ENCODE measurements around the gene GDF15. TPM values are rescaled to one million over a fixed set of nuclear protein-coding genes. Genes with fewer than 3 reads are reported as not detected.

Gene GDF15
- polyA plus RNA-seq, 3 donors, result 0.36 TPM; not detected in 2

GRCh38 chr19:18419699-18420460 is 33.9 kb downstream of the GDF15 start:
- no peak for DNase-seq
- H3K4me3 Mint-ChIP-seq, result peak overlapping the region; percentile 83 to 91
- peak overlapping the region; percentile 31 to 83 (median 67) for H3K27ac Mint-ChIP-seq
- H3K4me1 Mint-ChIP-seq, result peaks cover 69% of the 10 kb centered on the region
- WGBS (ENCODE audit: insufficient coverage), result under 1% methylated on average over 97 of the region's 97 CpGs
- Histone ChIP-seq H3K4me3 (replicated peaks in 1 of 3; ENCODE audit: low read depth in 2 of 3, low read length in 3 of 3) (peak overlapping the region; percentile 49 to 74 (median 59)), H3K4me2 (replicated peaks; ENCODE audit: extremely low read depth, low read length, poor library complexity, severe bottlenecking) (peak overlapping the region; percentile 91), H3K27me3 (ENCODE audit: control insufficient read depth in 2 of 2, insufficient read depth in 2 of 2, low read length in 2 of 2) (no peaks in the 10 kb centered on the region), H3K4me1 (ENCODE audit: control insufficient read depth in 1 of 2, insufficient read depth in 2 of 2, low read length in 2 of 2) (peaks cover 60 to 79% of the 10 kb centered on the region in 2 donors), H3K9me3 (replicated peaks in 1 of 2; ENCODE audit: control insufficient read depth in 1 of 2, insufficient read depth in 1 of 2, low read length in 2 of 2) (no peaks in the 10 kb centered on the region), H2AFZ (ENCODE audit: insufficient read depth, low read depth, low read length, poor library complexity, severe bottlenecking) (peak overlapping the region; percentile 47), H3K36me3 (replicated peaks in 1 of 2; ENCODE audit: control insufficient read depth in 1 of 2, insufficient read depth in 2 of 2, low read length in 2 of 2) (no peaks in the 10 kb centered on the region), H4K20me1 (ENCODE audit: insufficient read depth, low read length) (peaks cover 50% of the 10 kb centered on the region), H3K27ac (ENCODE audit: low read depth in 1 of 2, low read length in 2 of 2) (peak overlapping the region in 1 of 2 donors; percentile 8), H3K9ac (ENCODE audit: insufficient read depth, low read length, poor library complexity, severe bottlenecking) (peak overlapping the region; percentile 90), H3K79me2 (ENCODE audit: insufficient read depth, low read length) (peaks cover 50% of the 10 kb centered on the region)
- H3K27me3 Mint-ChIP-seq (ENCODE audit: low read depth in 3 of 3), result peaks cover 0 to 6% (median 2%) of the 10 kb centered on the region in 3 donors
- intact Hi-C loops (cut with micrococcal nuclease), result loop anchor here (2.0 to 10.0 kb wide), 4 partner anchors 27 to 215 kb away; partner anchors contain the start of genes IQCN (in 2 of the 2) and RAB3A (in 1 of the 2)
- H3K9me3 Mint-ChIP-seq, result peaks cover 0 to 3% (median 0%) of the 10 kb centered on the region in 7 donors
- peaks cover 7 to 20% of the 10 kb centered on the region in 2 donors for H3K36me3 Mint-ChIP-seq
- TF ChIP-seq CTCF (IDR thresholded peaks at IDR 0.05), result peak; percentile 31

GRCh38 chr19:18420930-18421329 is 35.0 kb downstream of the GDF15 start:
- peaks cover 0 to 3% (median 0%) of the 10 kb centered on the region in 7 donors for H3K9me3 Mint-ChIP-seq

More at GRCh38 chr19:18420930-18421329, 35.0 kb downstream of the GDF15 start:
- peaks cover 50 to 68% of the 10 kb centered on the region in 2 donors for H3K4me1 ChIP-seq (ENCODE audit: control insufficient read depth in 1 of 2, insufficient read depth in 2 of 2, low read length in 2 of 2)
- no peaks in the 10 kb centered on the region for H3K36me3 ChIP-seq (replicated peaks in 1 of 2; ENCODE audit: control insufficient read depth in 1 of 2, insufficient read depth in 2 of 2, low read length in 2 of 2)
- WGBS (ENCODE audit: insufficient coverage), result 60% methylated on average over 1 of the region's 2 CpGs
- no peak for TF ChIP-seq CTCF (IDR thresholded peaks at IDR 0.05)
- H4K20me1 ChIP-seq (ENCODE audit: insufficient read depth, low read length), result peaks cover 60% of the 10 kb centered on the region
- peak overlapping the region in 1 of 3 experiments; percentile 74 for H3K4me3 ChIP-seq (replicated peaks in 1 of 3; ENCODE audit: low read depth in 2 of 3, low read length in 3 of 3)
- no peak overlapping the region for H3K27ac ChIP-seq (ENCODE audit: low read depth in 1 of 2, low read length in 2 of 2)
- no peak overlapping the region for H2AFZ ChIP-seq (ENCODE audit: insufficient read depth, low read depth, low read length, poor library complexity, severe bottlenecking)
- no peak for DNase-seq
- H3K9me3 ChIP-seq (replicated peaks in 1 of 2; ENCODE audit: control insufficient read depth in 1 of 2, insufficient read depth in 1 of 2, low read length in 2 of 2), result no peaks in the 10 kb centered on the region
- peak overlapping the region; percentile 91 for H3K4me2 ChIP-seq (replicated peaks; ENCODE audit: extremely low read depth, low read length, poor library complexity, severe bottlenecking)
- peaks cover 50% of the 10 kb centered on the region for H3K79me2 ChIP-seq (ENCODE audit: insufficient read depth, low read length)
- peaks cover 0 to 6% (median 2%) of the 10 kb centered on the region in 3 donors for H3K27me3 Mint-ChIP-seq (ENCODE audit: low read depth in 3 of 3)
- intact Hi-C loops (cut with micrococcal nuclease), result no loop called here
- peaks cover 7 to 23% of the 10 kb centered on the region in 2 donors for H3K36me3 Mint-ChIP-seq
- H3K4me3 Mint-ChIP-seq, result peak overlapping the region; percentile 83 to 91
- H3K27me3 ChIP-seq (ENCODE audit: control insufficient read depth in 2 of 2, insufficient read depth in 2 of 2, low read length in 2 of 2), result no peaks in the 10 kb centered on the region
- H3K27ac Mint-ChIP-seq, result peak overlapping the region in 2 of 7 donors; percentile 41 to 53
- H3K9ac ChIP-seq (ENCODE audit: insufficient read depth, low read length, poor library complexity, severe bottlenecking), result no peak overlapping the region
- H3K4me1 Mint-ChIP-seq, result peaks cover 67% of the 10 kb centered on the region

All from CD14-positive monocyte (primary cell).